Urothelium cell line (cell line): ENCODE results near the gene EIF3M.
"Not testable (repeated sequence)": the region's sequence is repeated elsewhere in the genome, so short reads cannot be mapped to it uniquely, and the experiment has no call there.

ENCODE experiments used
- DNase-seq: peaks from one replicate; pipeline ENCODE4 v3.0.0; 2011; ENCODE audit warnings: low spot score, mixed read lengths
- FAIRE-seq: peaks from 2 replicates; lab custom pipeline; 2011; peaks lifted over from hg19 to GRCh38; lab: Jason Lieb, UNC

EIF3M gene

DNA sequence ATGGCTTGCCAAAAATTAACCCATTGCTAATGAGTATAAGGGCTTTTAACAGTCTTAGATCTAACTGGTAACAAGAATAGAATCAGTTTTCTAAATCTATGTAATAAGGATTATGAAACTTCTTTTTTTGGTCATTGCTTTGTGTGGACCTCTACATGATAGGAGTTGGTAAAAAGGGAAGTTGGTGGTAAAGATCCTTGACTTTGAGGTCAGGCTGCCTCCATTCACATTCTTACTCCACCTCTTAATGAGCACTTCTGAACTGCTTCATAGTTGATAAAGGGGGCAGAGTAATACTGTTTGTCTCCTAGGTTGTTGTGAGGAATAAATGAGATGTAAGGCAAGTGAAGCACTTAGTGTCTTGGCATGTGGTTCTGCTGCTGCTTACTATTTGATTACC, 10.6 kb downstream of the EIF3M start:
- FAIRE-seq, result no peak
- DNase-seq, result no peak

DNA sequence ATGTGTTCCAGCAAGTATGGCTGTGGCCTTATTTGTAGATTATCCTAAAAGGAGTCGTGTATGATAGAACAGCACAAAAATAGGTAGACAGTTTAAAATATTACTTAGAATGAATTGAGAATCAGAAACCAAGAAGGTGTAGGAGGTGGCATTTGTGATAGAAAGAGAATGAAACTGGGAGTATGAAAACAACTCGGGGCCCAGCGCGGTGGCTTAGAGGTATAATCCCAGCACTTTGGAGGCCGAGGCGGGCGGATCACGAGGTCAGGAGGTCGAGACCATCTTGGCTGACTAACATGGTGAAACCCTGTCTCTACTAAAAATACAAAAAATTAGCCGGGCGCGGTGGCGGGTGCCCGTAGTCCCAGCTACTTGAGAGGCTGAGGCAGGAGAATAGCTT, 12.5 kb downstream of the EIF3M start:
- FAIRE-seq, DNase-seq: not testable (repeated sequence)

DNA sequence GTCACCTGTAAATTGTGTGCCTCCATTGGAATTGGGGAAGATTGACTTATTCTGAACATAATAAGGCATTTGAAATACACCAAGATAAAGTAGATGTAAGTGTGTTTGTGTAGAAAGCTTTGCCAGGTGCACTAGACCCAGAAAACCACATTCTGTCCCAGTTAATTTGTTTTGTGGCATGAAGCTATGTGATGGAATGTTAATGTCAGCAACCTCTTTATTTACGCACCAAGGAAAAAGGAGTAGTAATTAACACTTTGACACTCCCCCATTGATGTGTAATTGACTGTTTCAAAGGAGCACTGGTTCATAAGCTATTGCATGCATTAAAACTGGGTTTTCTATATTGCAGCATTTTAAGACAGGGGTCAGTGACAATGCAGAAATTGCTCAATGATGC, 14.3 kb downstream of the EIF3M start:
- FAIRE-seq (no peak), DNase-seq (no peak)

DNA sequence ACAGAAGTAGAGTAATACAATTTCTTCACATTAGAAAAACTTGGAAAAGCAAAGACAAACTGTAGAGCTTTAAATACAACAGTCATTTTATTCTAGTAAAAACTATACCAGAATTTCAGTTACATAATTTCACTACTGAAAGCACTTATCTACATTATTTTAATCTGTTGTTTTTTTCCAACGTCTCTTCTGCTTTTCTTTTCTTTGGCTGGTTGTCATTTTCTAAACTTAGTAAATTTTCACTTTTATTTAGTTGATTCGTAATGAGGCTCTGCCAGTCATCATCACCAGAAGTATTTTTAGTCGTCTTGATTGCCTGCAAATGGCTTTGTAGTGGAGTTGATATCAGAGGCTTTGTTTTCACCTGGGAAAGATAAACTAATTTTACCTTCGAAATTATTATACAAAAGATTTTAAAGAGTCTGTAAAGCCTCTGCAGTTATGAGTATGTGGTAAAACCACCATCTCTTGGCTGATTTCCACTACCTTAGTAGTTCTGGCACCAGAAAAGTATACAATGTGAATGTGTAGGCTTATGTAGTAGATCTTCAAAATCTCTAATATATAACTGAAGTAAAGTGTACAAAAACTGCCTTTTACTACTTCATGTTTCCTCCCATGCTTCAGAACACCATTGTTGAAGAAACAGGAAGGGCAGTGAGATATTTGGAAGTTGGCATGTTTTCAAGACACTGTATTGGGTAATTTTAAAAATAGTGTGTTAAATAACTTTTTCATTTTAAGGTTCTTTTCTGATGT, 19.2 kb downstream of the EIF3M start:
- no peak for FAIRE-seq
- DNase-seq, result no peak

- DNase-seq (no peak), FAIRE-seq (no peak)
Observed at GRCh38 chr11:32606220-32606619, 22.6 kb downstream of the EIF3M start.

GRCh38 chr11:32608826-32609225, 25.2 kb downstream of the EIF3M start:
- DNase-seq, FAIRE-seq: not testable (repeated sequence)

DNA sequence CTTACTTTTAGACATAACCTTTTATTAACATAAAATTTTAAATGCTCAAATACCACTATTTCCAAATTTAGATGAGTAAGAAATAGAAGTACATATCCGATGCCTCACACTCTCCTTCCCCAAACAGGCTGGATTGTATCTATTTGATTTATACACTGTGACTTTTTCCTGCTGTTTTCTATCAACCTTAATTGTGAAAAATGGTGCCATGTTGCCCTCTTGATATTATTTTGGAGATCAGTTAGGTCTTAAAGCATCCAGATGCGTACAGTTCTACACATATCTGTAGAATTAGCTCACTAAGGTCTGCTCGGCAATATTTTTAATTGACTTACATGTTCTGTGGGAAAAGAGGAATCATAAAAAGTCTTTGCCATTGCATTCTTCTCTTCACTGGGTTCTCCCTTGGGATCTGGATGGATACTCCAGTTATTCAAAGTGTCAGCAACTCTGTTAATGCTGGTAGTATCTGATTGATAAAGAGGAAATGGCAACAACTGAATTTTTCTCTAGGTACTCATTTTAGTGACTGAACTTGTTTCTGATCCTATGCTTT, 27.2 kb downstream of the EIF3M start:
- DNase-seq (no peak), FAIRE-seq (no peak)

DNA sequence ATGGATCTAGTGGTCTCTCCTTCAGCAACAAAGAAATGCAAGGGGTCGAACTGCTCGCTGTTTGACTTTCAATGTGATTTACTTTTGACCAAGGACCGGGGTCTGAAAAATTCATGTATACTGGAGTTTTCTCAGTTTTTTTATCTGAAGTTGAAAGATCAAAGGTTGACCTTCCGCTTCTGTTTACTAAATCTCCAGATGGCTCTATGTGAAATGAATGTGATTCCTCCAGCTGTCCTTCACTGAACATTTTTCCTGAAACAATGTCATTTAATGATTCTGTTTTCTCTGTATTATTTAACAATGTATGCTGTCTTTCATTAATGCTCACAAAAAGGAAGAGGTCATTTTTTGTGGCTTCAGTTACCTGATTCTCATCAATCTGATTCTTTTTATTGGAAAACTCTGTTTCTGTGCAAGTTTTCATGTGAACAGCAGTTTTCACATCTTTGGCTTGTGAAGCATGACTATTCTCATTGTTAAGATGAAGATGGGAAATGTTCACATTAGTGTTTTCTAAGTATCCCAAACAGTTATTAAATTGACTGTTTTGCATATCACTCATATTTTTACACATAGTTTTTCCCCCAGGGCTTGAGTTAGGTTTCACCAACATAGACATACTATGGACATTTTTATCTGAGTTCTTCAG, 30.0 kb downstream of the EIF3M start:
- FAIRE-seq (no peak), DNase-seq (no peak)

DNA sequence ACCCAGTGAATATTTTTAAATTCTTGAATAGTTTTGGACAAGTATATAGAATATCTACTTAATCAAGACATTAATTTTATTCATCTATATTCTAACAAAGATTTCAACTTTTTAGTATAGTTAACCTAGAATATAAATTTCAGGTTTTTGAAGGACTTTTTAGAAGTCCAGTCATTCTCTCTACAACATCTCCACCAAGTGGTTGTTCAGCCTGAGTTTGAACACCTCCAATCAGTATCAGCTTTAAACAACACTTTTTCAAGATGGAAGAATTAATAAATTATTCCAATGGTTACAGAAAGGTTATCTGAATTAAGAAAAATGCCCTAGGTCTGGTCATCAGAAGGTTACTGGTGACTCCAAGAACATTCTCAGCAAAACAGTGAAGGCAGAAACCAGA, 31.8 kb downstream of the EIF3M start:
- no peak for DNase-seq
- no peak for FAIRE-seq

- DNase-seq (no peak), FAIRE-seq (no peak)
Observed at GRCh38 chr11:32616903-32617302, 33.3 kb downstream of the EIF3M start.

GRCh38 chr11:32630844-32631243, 47.2 kb downstream of the EIF3M start:
- FAIRE-seq, result no peak

GRCh38 chr11:32635819-32636218, 52.2 kb downstream of the EIF3M start:
- no peak for DNase-seq
- FAIRE-seq, result no peak

More at GRCh38 chr11:32630844-32631243, 47.2 kb downstream of the EIF3M start:
- DNase-seq, result no peak

DNA sequence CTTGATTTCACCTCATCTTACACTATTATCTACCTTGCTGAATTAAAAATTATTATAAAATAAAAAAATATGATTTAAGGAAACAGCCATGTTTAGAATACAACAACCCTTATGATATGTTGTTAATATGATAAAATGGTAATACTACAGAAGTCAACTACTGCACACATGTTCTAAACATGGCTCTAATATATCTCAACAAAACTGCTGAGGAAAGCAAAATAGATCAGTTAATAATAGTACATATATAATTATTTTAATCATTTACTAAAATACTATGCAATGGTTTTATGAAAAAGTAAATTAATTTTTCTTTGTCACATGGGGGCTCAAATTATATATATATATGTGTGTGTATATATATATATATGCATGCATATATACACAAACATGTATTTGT, 57.7 kb downstream of the EIF3M start:
- no peak for FAIRE-seq
- DNase-seq, result no peak

DNA sequence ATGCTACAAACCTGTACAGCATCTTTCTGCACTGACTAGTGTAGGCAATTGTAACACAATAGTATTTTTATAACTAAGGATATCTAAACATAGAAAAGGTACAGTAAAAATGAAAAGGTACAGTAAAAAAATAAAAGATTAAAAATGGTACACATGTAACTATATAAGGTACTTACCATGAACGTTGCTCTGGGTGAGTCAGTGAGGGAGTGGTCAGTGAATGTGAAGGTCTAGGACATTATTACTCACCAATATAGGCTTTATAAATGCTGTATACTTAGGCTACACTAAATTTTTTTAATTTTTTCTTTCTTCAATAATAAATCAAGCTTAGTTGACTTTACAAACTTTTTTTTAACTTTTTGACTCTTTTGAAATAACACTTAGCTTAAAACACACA, 59.9 kb downstream of the EIF3M start:
- FAIRE-seq, result no peak
- DNase-seq, result no peak
